Measurements from ENCODE around the gene KMT2B. TPM values are rescaled to one million over a fixed set of nuclear protein-coding genes. Genes with fewer than 3 reads are reported as not detected.

The KMT2B gene
- total and polyA plus RNA-seq, 9 of the 15 experiments (the other 6 are each of a cell fraction or from before 2014, with no cell fraction given): 0.63 to 43.9 (median 8.1) TPM

GRCh38 chr19:35670686-35671085 is 47.1 kb upstream of the KMT2B start:
- Histone ChIP-seq H4K20me1 (replicated peaks; ENCODE audit: control insufficient read depth, insufficient read depth, low read length) (no peaks in the 10 kb centered on the region), H2AFZ (ENCODE audit: low read depth, low read length) (no peak overlapping the region), H3K4me3 (no peak overlapping the region), H3K27ac (ENCODE audit: extremely low read depth, low read depth, low read length) (no peak overlapping the region), H3K4me1 (replicated peaks in 1 of 2; ENCODE audit: control insufficient read depth in 2 of 2, insufficient read depth in 2 of 2, low read length in 2 of 2) (peaks cover 10 to 24% of the 10 kb centered on the region in 2 experiments; a peak in 4 of 5 replicates), H3K79me2 (ENCODE audit: control insufficient read depth, insufficient read depth, low read length) (no peaks in the 10 kb centered on the region), H3K9me3 (replicated peaks; ENCODE audit: control insufficient read depth, insufficient read depth, low read depth, low read length) (no peaks in the 10 kb centered on the region), H3K9me1 (ENCODE audit: control insufficient read depth, insufficient read depth, low read length) (no peaks in the 10 kb centered on the region), H3K4me2 (ENCODE audit: insufficient read depth, low read length) (no peak overlapping the region), H3K9ac (ENCODE audit: insufficient read depth in 1 of 2, low read depth in 2 of 2, low read length in 2 of 2) (no peak overlapping the region), H3K36me3 (ENCODE audit: control insufficient read depth, insufficient read depth, low read length) (no peaks in the 10 kb centered on the region), H3K27me3 (ENCODE audit: control insufficient read depth in 2 of 2, insufficient read depth in 2 of 2, low read length in 2 of 2) (peaks cover 19 to 32% of the 10 kb centered on the region in 2 experiments; a peak in 4 of 5 replicates)
- in situ Hi-C loops (cut with MboI): no loop called here
- ChIA-PET CTCF (ENCODE audit: low intra/inter-chr PET ratio) (no interaction called here), POLR2A (interaction anchor here (1.0 kb wide), 1 partner anchor 115 kb away, joined by 3 read pairs; no protein-coding TSS in a partner anchor)
- intact Hi-C loops (cut with micrococcal nuclease): no loop called here
- no TSS peak for BruUV-seq (replicated peaks)
- ATAC-seq: no peak
- DNase-seq (ENCODE audit: extremely low read depth in 1 of 4, low spot score in 3 of 4): no peak
- TF ChIP-seq U2AF2 (optimal IDR thresholded peaks at IDR 0.05; ENCODE audit: low read depth, low read length) (no peak), TRIM28 (IDR thresholded peaks at IDR 0.05) (no peak), ZBTB40 (IDR thresholded peaks at IDR 0.05) (no peak), ZBTB40 (CRISPR knock-in tag; IDR thresholded peaks at IDR 0.05) (no peak)
- FAIRE-seq: no peak
- WGBS (ENCODE audit: insufficient coverage, low coverage, missing lambda C conversion rate): 17% methylated on average over 1 of the region's 1 CpG

Data from K562 (cell line).